ENCODE measurements around the gene DCAF17.
"Not testable (repeated sequence)": the region's sequence is repeated elsewhere in the genome, so short reads cannot be mapped to it uniquely, and the experiment has no call there.

Gene DCAF17

GRCh38 chr2:171460537-171460936, 26.5 kb downstream of the DCAF17 start:
- DNase-seq: no peak

- no peak for DNase-seq
Measured at GRCh38 chr2:171469176-171469575, 35.1 kb downstream of the DCAF17 start.

- DNase-seq: no peak
Measured at GRCh38 chr2:171470129-171470528, 36.1 kb downstream of the DCAF17 start.

GRCh38 chr2:171475979-171476378, 42.0 kb downstream of the DCAF17 start:
- DNase-seq: no peak

- no peak for DNase-seq
Measured at GRCh38 chr2:171478345-171478744, 44.3 kb downstream of the DCAF17 start.

GRCh38 chr2:171479154-171479814, 45.3 kb downstream of the DCAF17 start:
- DNase-seq: no peak

- no peak for DNase-seq
Measured at GRCh38 chr2:171480908-171481307, 46.9 kb downstream of the DCAF17 start.

GRCh38 chr2:171482308-171482707, 48.3 kb downstream of the DCAF17 start:
- DNase-seq: no peak

GRCh38 chr2:171482877-171483276, 48.9 kb downstream of the DCAF17 start:
- DNase-seq: no peak

- no peak for DNase-seq
Measured at GRCh38 chr2:171483793-171484192, 49.8 kb downstream of the DCAF17 start.

- DNase-seq: no peak
Measured at GRCh38 chr2:171485116-171485515, 51.1 kb downstream of the DCAF17 start.

GRCh38 chr2:171487201-171487600, 53.2 kb downstream of the DCAF17 start:
- no peak for DNase-seq

GRCh38 chr2:171487803-171488259, 53.8 kb downstream of the DCAF17 start:
- DNase-seq: no peak

- DNase-seq: no peak
Measured at GRCh38 chr2:171490577-171490976, 56.6 kb downstream of the DCAF17 start.

- no peak for DNase-seq
Measured at GRCh38 chr2:171491292-171491691, 57.3 kb downstream of the DCAF17 start.

GRCh38 chr2:171492664-171493063, 58.6 kb downstream of the DCAF17 start:
- no peak for DNase-seq

GRCh38 chr2:171497664-171498063, 63.6 kb downstream of the DCAF17 start:
- not testable (repeated sequence) for DNase-seq

- DNase-seq: no peak
Measured at GRCh38 chr2:171505374-171505773, 71.3 kb downstream of the DCAF17 start.

GRCh38 chr2:171509945-171510731, 76.1 kb downstream of the DCAF17 start:
- no peak for DNase-seq

- no peak for DNase-seq
Measured at GRCh38 chr2:171512014-171512413, 78.0 kb downstream of the DCAF17 start.

GRCh38 chr2:171512683-171513195, 78.7 kb downstream of the DCAF17 start:
- no peak for DNase-seq

GRCh38 chr2:171513719-171514160, 79.7 kb downstream of the DCAF17 start:
- DNase-seq: no peak

GRCh38 chr2:171514908-171515582, 81.0 kb downstream of the DCAF17 start:
- no peak for DNase-seq

All from midbrain (tissue), 1 donor.